Astrocyte (in vitro differentiated cells and primary cell): ENCODE results near the gene ING5. TPM values are rescaled to one million over a fixed set of nuclear protein-coding genes. Genes with fewer than 3 reads are reported as not detected.
"Not testable (repeated sequence)": the region's sequence is repeated elsewhere in the genome, so short reads cannot be mapped to it uniquely, and the experiment has no call there.

Experiments
- DNase-seq: peaks from one replicate; pipeline ENCODE4 v3.0.0-alpha.2; 2010; ENCODE audit warnings: low read depth
- FAIRE-seq: peaks from 2 replicates; lab custom pipeline; 2011; peaks lifted over from hg19 to GRCh38; lab: Jason Lieb, UNC
- H2AFZ ChIP-seq: 2 replicates; pipeline ENCODE4 v1.6.0; 2012; ENCODE audit warnings: low read depth, low read length, inconsistent platforms
- H3K27ac ChIP-seq: 2 replicates; pipeline ENCODE4 v1.5.1; 2011; ENCODE audit warnings: low read depth, low read length, inconsistent platforms
- H3K27me3 ChIP-seq: 2 replicates; pipeline ENCODE4 v1.6.0; 2011; ENCODE audit warnings: low read length, inconsistent platforms; ENCODE audit not compliant: insufficient read depth
- H3K36me3 ChIP-seq: 2 replicates; pipeline ENCODE4 v1.5.1; 2011; ENCODE audit warnings: low read length, inconsistent platforms; ENCODE audit not compliant: insufficient read depth
- H3K4me1 ChIP-seq: 2 replicates; pipeline ENCODE4 v1.5.1; 2011; ENCODE audit warnings: low read length, inconsistent platforms; ENCODE audit not compliant: insufficient read depth
- H3K4me2 ChIP-seq: 2 replicates; pipeline ENCODE4 v1.6.0; 2012; ENCODE audit warnings: low read length, inconsistent platforms
- H3K4me3 ChIP-seq: 2 replicates; pipeline ENCODE4 v1.5.1; 2011; ENCODE audit warnings: low read depth, mild to moderate bottlenecking, low read length, inconsistent platforms; ENCODE audit not compliant: insufficient read depth
- H3K79me2 ChIP-seq: 2 replicates; pipeline ENCODE4 v1.6.0; 2012; ENCODE audit warnings: mild to moderate bottlenecking, low read length, inconsistent platforms; ENCODE audit not compliant: insufficient read depth
- H3K9ac ChIP-seq: 2 replicates; pipeline ENCODE4 v1.6.0; 2012; ENCODE audit warnings: mild to moderate bottlenecking, low read length, inconsistent platforms
- H3K9me3 ChIP-seq: 2 replicates; pipeline ENCODE4 v1.5.1; 2012; ENCODE audit warnings: low read depth, mild to moderate bottlenecking, low read length, inconsistent platforms; ENCODE audit not compliant: insufficient read depth
- H4K20me1 ChIP-seq: 2 replicates; pipeline ENCODE4 v1.6.0; 2012; ENCODE audit warnings: low read length, inconsistent platforms; ENCODE audit not compliant: insufficient read depth
- H3K27ac Mint-ChIP-seq: one replicate; pipeline ENCODE4 v1.8.0; 2021; ENCODE audit warnings: mild to moderate bottlenecking, mixed read lengths; ENCODE audit not compliant: unreplicated experiment
- H3K27me3 Mint-ChIP-seq: one replicate; pipeline ENCODE4 v1.8.0; 2021; ENCODE audit warnings: low read depth, mixed read lengths; ENCODE audit not compliant: unreplicated experiment
- H3K36me3 Mint-ChIP-seq: one replicate; pipeline ENCODE4 v1.8.0; 2021; ENCODE audit warnings: low read depth, mixed read lengths; ENCODE audit not compliant: unreplicated experiment
- H3K4me1 Mint-ChIP-seq: one replicate; pipeline ENCODE4 v1.8.0; 2021; ENCODE audit warnings: low read depth, mixed read lengths; ENCODE audit not compliant: unreplicated experiment
- H3K4me3 Mint-ChIP-seq: one replicate; pipeline ENCODE4 v1.8.0; 2021; ENCODE audit warnings: mild to moderate bottlenecking, moderate library complexity, mixed read lengths; ENCODE audit not compliant: unreplicated experiment
- H3K9me3 Mint-ChIP-seq: one replicate; pipeline ENCODE4 v1.8.0; 2021; ENCODE audit warnings: mild to moderate bottlenecking, mixed read lengths; ENCODE audit not compliant: unreplicated experiment
- CTCF ChIP-seq: IDR thresholded peaks from 2 replicates; pipeline ENCODE4 v1.5.1; 2011; ENCODE audit warnings: low read depth, mild to moderate bottlenecking, inconsistent platforms, low read length, moderate library complexity; ENCODE audit not compliant: insufficient read depth
- EZH2 ChIP-seq: IDR thresholded peaks from 2 replicates; pipeline ENCODE4 v1.6.1; 2012; ENCODE audit warnings: mild to moderate bottlenecking, low read length, inconsistent platforms; ENCODE audit not compliant: insufficient read depth
- total RNA-seq: library from RNA; stranded (reverse); gene quantifications from 2 replicates; pipeline ENCODE4 v1.2.1, GENCODE V29; 2021

The ING5 gene
- total RNA-seq, 1 donor from 2014 or later, result 19.7 TPM

DNA sequence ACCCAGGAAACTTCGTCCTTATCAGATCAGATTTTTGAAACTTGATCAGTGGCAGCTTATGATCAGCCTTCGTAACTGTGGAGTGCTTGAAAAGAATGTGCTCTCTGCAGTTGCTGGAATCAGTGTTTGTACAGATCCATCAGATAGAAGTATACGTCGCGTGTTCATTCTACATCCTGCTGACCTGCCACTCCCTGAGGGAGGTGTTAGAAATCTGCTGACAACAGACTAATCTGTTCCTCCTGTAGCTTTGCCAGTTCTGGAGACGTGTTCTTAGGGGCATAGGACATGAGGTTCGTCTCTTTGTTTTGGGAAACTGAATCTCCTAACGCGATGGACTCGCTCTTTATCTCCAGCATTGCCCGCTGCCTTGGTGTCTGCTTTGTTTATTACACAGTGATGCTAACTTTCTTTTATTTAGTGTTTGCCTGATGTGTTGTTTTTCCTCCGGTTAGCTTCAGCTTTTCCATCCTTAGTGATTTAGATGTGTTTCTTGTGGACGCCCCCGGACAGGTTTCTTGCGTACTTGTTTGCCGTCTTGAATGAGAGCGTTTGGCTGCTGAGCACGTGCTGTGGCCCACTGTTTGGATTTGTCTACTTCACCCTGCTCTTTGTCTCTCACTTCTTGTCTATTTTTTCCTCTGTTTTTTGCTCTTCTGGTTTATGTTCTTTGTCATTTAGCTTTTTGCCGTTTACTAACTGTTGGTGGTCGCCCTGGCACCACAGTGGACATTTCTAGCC lies 57.4 kb downstream of the ING5 start:
- no peak for TF ChIP-seq CTCF
- no peak for TF ChIP-seq EZH2
- FAIRE-seq (no peak), DNase-seq (no peak)
- Histone ChIP-seq H3K4me3 (no peak overlapping the region), H3K4me1 (no peaks in the 10 kb centered on the region), H3K27ac (no peak overlapping the region), H2AFZ (no peak overlapping the region), H3K9ac (no peak overlapping the region), H4K20me1 (peaks cover 12% of the 10 kb centered on the region), H3K79me2 (no peaks in the 10 kb centered on the region), H3K4me2 (no peak overlapping the region), H3K36me3 (no peaks in the 10 kb centered on the region), H3K9me3 (peaks cover 3% of the 10 kb centered on the region), H3K27me3 (no peaks in the 10 kb centered on the region)
- Mint-ChIP-seq H3K27ac (no peak overlapping the region), H3K4me1 (no peaks in the 10 kb centered on the region), H3K27me3 (no peaks in the 10 kb centered on the region), H3K36me3 (peaks cover 19% of the 10 kb centered on the region), H3K4me3 (no peak overlapping the region), H3K9me3 (peaks cover 10% of the 10 kb centered on the region)

- not testable (repeated sequence) for DNase-seq, H3K4me1 ChIP-seq, H3K4me3 Mint-ChIP-seq, H3K4me1 Mint-ChIP-seq, H3K4me3 ChIP-seq, H2AFZ ChIP-seq, H3K27me3 Mint-ChIP-seq, H3K27ac Mint-ChIP-seq, H3K4me2 ChIP-seq, FAIRE-seq, H3K79me2 ChIP-seq, H3K27ac ChIP-seq, H3K9ac ChIP-seq, H3K36me3 ChIP-seq, H3K27me3 ChIP-seq, H3K9me3 ChIP-seq
- peaks cover 10% of the 10 kb centered on the region for H3K9me3 Mint-ChIP-seq
- H3K36me3 Mint-ChIP-seq, result peaks cover 18% of the 10 kb centered on the region
- H4K20me1 ChIP-seq, result peaks cover 12% of the 10 kb centered on the region
These were observed 58.1 kb downstream of the ING5 start for GRCh38 chr2:241759893-241760292.

DNA sequence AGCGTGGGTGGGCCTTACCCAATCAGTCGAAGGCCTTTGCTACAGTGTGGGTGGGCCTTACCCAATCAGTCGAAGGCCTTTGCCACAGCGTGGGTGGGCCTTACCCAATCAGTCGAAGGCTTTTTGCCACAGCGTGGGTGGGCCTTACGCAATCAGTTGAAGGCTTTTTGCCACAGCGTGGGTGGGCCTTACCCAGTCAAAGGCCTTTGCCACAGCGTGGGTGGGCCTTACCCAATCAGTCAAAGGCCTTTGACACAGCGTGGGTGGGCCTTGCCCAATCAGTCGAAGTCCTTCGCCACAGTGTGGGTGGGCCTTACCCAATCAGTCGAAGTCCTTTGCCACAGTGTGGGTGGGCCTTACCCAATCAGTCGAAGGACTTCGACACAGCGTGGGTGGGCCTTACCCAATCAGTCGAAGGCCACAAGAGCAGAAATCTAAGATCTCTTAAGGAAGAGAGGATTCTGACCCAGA lies 58.5 kb downstream of the ING5 start:
- H3K79me2 ChIP-seq, result no peaks in the 10 kb centered on the region
- no peak overlapping the region for H3K9ac ChIP-seq
- H3K4me1 Mint-ChIP-seq, result no peaks in the 10 kb centered on the region
- H3K27me3 Mint-ChIP-seq, result no peaks in the 10 kb centered on the region
- no peak overlapping the region for H3K4me2 ChIP-seq
- no peaks in the 10 kb centered on the region for H3K27me3 ChIP-seq
- H3K27ac Mint-ChIP-seq, result no peak overlapping the region
- H2AFZ ChIP-seq, result no peak overlapping the region
- H3K4me1 ChIP-seq, result no peaks in the 10 kb centered on the region
- peaks cover 18% of the 10 kb centered on the region for H3K36me3 Mint-ChIP-seq
- no peaks in the 10 kb centered on the region for H3K36me3 ChIP-seq
- FAIRE-seq (no peak), DNase-seq (no peak)
- no peak for TF ChIP-seq CTCF
- no peak for TF ChIP-seq EZH2
- no peak overlapping the region for H3K27ac ChIP-seq
- peaks cover 3% of the 10 kb centered on the region for H3K9me3 ChIP-seq
- H3K4me3 ChIP-seq, result no peak overlapping the region
- no peak overlapping the region for H3K4me3 Mint-ChIP-seq
- H4K20me1 ChIP-seq, result peaks cover 12% of the 10 kb centered on the region
- H3K9me3 Mint-ChIP-seq, result peaks cover 10% of the 10 kb centered on the region
